HG03565 (cell line): ENCODE results near the gene SUPT4H1.
"Not testable (repeated sequence)": the region's sequence is repeated elsewhere in the genome, so short reads cannot be mapped to it uniquely, and the experiment has no call there.

Experiments used
- ATAC-seq: cut with Tn5 transposase; IDR thresholded peaks from one replicate; pipeline ENCODE4 v1.9.1; 2021; ENCODE audit warnings: mild to moderate bottlenecking, moderate library complexity; ENCODE audit not compliant: unreplicated experiment

The SUPT4H1 gene

GRCh38 chr17:58343131-58343530 is 8.9 kb downstream of the SUPT4H1 start:
- ATAC-seq = no peak

GRCh38 chr17:58341861-58342475 is 10.0 kb downstream of the SUPT4H1 start:
- no peak for ATAC-seq

GRCh38 chr17:58341136-58341860 is 10.7 kb downstream of the SUPT4H1 start:
- ATAC-seq = not testable (repeated sequence)

GRCh38 chr17:58340405-58340876 is 11.6 kb downstream of the SUPT4H1 start:
- no peak for ATAC-seq

- ATAC-seq = no peak
These were observed 12.1 kb downstream of the SUPT4H1 start for GRCh38 chr17:58339755-58340404.

GRCh38 chr17:58338841-58339754 is 12.9 kb downstream of the SUPT4H1 start:
- peak; percentile 18 for ATAC-seq

GRCh38 chr17:58338454-58338840 is 13.6 kb downstream of the SUPT4H1 start:
- ATAC-seq = peak; percentile 1

- ATAC-seq = peak; percentile 37
These were observed 14.2 kb downstream of the SUPT4H1 start for GRCh38 chr17:58337600-58338453.

- no peak for ATAC-seq
These were observed 14.8 kb downstream of the SUPT4H1 start for GRCh38 chr17:58337210-58337599.

- ATAC-seq = no peak
These were observed 15.4 kb downstream of the SUPT4H1 start for GRCh38 chr17:58336456-58337209.

- no peak for ATAC-seq
These were observed 16.1 kb downstream of the SUPT4H1 start for GRCh38 chr17:58335779-58336455.

- ATAC-seq = no peak
These were observed 16.8 kb downstream of the SUPT4H1 start for GRCh38 chr17:58335061-58335731.

GRCh38 chr17:58334661-58335060 is 17.3 kb downstream of the SUPT4H1 start:
- no peak for ATAC-seq

GRCh38 chr17:58334256-58334655 is 17.7 kb downstream of the SUPT4H1 start:
- no peak for ATAC-seq

GRCh38 chr17:58333736-58334207 is 18.2 kb downstream of the SUPT4H1 start:
- no peak for ATAC-seq

GRCh38 chr17:58332778-58333735 is 18.9 kb downstream of the SUPT4H1 start:
- ATAC-seq = no peak
